ENCODE results near the gene GRID2.
"Not testable (repeated sequence)": the region's sequence is repeated elsewhere in the genome, so short reads cannot be mapped to it uniquely, and the experiment has no call there.

The GRID2 gene

GRCh38 chr4:93633721-93634120, 1330.0 kb downstream of the GRID2 start:
- no peak for DNase-seq

DNA sequence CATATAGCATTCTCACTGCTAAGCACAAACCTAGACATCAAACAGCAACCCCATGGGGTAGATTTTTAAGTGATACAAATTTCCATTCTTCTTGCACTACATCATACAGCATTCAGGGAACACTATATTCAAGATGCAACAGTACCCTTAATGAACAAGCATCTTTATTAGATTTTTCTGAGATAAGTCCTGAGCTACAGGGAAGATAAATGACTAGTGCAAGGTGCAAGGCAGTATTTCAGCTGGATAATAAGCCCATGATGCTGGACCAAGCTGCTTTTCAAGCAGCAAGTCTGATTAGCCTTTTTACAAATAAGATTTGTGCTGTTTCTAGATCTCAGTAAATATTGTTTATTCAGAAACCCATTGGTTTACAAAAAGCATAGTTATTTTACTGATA, 1332.2 kb downstream of the GRID2 start:
- DNase-seq: no peak

DNA sequence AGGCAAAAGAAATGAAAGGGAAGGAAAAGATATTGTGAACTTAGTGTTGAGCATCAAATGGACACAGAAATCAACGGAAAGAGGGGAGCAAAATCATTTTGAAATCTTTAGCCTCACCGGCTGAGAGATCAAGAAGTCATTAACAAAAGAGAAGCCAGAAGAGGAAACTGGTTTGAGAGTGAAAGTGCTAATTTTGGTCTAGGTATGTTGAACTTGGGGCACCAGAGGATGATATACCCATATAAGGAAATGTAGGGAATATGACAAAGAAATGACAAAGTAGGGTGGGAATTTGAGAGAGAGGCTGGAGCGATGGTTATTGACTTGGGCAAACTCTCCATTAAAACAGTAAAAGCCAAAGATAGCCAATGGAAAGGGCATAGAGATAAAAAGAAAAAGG, 1341.4 kb downstream of the GRID2 start:
- DNase-seq: no peak

DNA sequence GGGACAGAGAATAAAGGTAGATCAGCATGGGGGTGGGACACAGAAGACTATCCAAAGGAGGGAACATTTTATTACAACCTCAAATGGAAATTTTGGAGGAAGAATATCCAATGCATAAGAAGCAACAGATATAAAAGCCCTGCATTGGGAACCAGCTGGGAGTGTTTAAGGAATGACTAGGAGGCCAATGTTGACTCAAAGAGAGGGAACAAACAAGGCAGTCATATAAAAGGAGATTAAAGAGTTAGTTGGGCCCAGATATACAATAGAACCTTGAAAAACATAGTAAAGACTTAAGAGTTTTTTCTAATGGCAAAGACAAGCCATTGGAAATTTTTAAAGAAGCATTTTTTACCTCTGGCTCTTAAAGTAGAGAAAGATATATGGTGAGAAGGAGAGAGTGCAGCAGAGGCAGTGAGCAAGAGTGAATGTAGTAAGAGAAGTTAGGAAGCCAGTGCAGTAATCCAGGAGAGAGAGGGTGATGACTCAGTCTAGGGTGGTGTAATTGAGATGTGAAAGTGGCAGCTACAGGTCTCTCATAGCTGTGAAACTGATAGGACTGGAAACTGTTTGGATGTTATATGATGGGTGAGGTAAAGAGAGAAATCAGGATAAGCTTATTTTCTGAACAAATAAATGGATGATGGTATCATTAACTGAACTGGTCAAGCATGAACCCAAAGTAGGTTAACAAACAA, 1342.6 kb downstream of the GRID2 start:
- no peak for DNase-seq

- DNase-seq: no peak
These were observed 1344.5 kb downstream of the GRID2 start for GRCh38 chr4:93648258-93648657.

DNA sequence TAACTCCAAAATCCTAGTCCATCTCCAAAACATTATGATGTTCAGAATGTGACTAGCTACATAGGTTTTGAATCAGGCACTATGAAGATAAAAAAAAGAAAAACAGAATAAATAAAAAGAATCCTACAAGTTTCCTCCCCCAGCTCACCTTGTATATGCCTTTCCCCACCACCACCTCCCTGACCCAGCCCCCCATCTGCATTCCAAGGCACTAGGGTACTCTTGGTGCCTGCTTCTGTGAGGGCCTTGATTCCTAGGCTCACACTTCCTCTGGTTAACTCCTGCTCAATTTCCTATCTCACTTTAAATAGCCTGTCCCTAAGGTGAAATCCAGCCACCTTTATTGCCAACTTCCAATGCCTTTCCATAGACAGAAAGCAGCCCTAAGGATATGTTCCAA, 1346.1 kb downstream of the GRID2 start:
- DNase-seq: no peak

DNA sequence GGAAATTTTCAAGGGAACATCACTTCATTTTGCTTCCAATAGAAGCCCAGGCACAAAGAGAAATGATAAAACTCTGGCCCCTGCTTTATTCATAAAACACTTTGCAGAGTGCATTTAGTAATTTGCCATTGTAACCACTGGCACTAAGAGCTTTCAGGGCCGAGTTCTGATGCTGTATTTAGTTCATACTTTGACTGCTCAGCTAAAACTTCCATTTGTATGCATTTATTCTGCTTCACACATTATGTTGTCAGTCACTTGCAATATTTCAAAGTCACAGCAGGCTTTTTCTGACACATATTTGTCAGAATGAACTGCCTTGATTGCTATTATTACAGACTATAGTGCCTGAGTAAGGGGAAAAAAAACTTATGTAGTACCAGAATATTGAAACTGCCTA, 1350.4 kb downstream of the GRID2 start:
- no peak for DNase-seq

GRCh38 chr4:93657527-93657926, 1353.8 kb downstream of the GRID2 start:
- DNase-seq: no peak

- no peak for DNase-seq
These were observed 1354.7 kb downstream of the GRID2 start for GRCh38 chr4:93658443-93658842.

GRCh38 chr4:93659629-93660028, 1355.9 kb downstream of the GRID2 start:
- no peak for DNase-seq

DNA sequence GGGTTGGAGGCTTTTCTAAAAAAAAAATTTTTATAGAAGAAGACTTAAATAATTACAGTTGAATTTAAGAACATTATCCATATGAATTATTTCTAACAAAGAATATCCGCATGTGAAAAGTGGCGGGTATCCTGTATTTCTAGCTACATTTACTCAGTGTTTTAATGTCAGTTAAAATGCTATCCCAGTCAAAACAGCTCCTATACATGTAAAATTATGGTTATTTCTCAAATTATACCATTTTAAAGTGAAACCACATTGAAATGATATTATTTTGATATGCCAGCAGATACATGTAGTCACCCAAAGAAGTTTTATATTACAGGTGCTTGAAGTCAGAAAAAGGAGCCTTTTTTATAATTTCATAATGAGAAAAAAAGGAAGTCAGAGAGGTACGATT, 1356.3 kb downstream of the GRID2 start:
- no peak for DNase-seq

GRCh38 chr4:93670434-93670833, 1366.7 kb downstream of the GRID2 start:
- no peak for DNase-seq

DNA sequence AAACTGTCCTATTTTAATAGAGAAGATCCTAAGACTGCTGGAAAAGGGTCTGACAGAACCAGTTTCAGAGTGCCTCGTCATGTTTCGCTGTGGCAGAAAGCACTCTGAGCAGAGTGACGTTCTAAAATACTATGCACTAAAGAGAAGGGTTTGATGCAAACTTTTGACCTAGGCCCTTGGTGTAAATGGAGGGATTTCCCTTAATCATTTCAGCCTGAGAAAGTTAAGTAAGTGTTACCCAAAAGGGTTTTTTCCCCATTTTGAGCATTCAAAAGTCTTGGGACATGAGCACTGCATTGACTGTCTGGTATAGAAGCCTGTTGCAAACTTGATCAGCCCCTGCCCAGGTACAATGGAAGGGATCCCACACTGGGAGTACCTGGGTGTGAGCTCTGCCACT, 1367.3 kb downstream of the GRID2 start:
- no peak for DNase-seq

DNA sequence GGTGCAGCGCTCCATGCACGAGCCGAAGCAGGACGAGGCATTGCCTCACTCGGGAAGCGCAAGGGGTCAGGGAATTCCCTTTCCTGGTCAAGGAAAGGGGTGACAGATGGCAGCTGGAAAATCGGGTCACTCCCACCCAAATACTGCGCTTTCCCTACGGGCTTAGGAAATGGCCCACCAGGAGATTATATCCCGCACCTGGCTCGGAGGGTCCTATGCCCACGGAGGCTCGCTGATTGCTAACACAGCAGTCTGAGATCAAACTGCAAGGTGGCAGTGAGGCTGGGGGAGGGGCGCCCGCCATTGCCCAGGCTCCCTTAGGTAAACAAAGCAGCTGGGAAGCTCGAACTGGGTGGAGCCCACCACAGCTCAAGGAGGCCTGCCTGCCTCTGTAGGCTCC, 1373.2 kb downstream of the GRID2 start:
- DNase-seq: not testable (repeated sequence)

- no peak for DNase-seq
These were observed 1380.8 kb downstream of the GRID2 start for GRCh38 chr4:93684571-93684970.

DNA sequence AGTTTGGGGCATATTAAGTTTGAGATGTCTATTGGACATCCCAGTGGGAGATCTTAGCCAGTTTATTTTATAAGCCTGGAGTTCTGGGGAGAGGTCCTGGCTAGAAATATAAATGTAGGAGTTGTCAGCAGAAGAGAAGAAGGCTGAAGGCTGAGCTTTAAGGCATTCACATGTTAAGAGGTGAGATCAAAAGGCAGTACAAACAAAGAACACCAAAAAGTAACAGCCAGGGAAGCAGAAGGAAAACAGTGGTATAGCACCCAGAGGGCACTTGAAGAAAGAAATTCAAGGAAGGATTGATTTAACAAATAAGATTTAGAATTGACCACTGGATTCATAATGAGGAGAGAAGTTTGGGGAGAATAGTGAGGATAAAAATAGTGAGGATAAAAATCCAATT, 1383.5 kb downstream of the GRID2 start:
- DNase-seq: no peak

- DNase-seq: no peak
These were observed 1385.2 kb downstream of the GRID2 start for GRCh38 chr4:93688978-93689377.

GRCh38 chr4:93693141-93693540, 1389.4 kb downstream of the GRID2 start:
- DNase-seq: no peak

- no peak for DNase-seq
These were observed 1394.9 kb downstream of the GRID2 start for GRCh38 chr4:93698686-93699085.

- no peak for DNase-seq
These were observed 1396.8 kb downstream of the GRID2 start for GRCh38 chr4:93700571-93700970.

DNA sequence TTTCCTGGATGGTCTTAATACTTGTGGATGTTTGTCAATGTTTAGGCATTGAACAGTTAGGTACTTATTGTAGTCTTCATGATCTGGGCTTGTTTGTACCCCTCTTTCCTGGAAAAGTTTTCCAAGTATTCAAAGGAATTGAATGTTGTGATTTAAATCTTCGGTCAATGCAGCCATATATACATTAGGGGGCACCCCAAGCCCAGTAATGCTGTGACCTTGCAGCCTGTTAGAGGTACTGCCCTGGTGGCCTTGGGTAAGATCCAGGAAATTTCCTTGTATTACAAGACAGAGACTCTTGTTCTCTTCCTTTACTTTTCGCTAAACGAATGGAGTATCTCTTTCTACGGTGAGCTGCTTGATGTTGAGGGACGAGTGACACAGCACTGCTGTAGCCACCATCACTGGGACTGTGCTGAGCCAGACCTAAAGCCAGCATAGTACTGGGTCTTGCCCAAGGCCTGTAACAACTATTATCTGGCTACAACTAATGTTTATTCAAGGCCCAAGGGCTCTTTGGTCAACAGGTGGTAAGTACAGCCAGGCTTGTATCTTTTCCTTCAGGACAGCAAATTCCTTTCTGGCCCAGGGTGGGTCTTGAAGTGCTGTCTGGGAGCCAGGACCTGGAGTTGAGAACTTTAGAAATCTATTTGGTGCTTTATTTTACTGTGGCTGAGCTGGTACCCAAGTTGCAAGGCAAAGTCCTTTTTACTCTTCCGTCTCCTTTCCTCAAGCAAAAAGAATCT, 1406.5 kb downstream of the GRID2 start:
- no peak for DNase-seq

GRCh38 chr4:93710847-93711430, 1407.2 kb downstream of the GRID2 start:
- no peak for DNase-seq

DNA sequence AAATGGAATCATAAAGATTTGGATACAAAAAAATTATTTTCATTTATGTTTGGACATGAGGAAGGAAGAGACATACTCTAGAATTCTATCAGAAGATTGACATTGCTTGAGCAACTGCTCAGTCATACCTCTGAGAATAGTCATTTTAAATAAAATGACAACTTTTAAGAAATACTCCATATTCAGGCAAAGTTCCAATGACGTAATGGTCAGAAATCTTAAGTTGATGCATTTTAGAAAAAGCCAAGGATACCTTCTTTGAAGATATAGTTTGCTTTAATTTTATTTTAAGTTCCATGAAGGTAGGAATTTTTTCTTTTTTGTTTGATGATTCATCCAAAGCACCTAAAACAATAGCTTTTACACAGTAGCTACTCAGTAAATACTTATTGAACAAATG, 1414.5 kb downstream of the GRID2 start:
- no peak for DNase-seq

- no peak for DNase-seq
These were observed 1415.8 kb downstream of the GRID2 start for GRCh38 chr4:93719552-93719951.
